T-helper 9 cell (primary cell): ENCODE measurements around the gene HLA-DOB.

Source experiments
- DNase-seq: peaks from one replicate; pipeline ENCODE4 v3.0.0-alpha.2; 2020
- total RNA-seq, 2 donors: gene quantifications; one replicate each; lab custom pipeline; 2026; lab: John Stamatoyannopoulos, UW

The HLA-DOB gene
- total RNA-seq = 0.70 to 1.2 reads per million in 2 donors

DNA sequence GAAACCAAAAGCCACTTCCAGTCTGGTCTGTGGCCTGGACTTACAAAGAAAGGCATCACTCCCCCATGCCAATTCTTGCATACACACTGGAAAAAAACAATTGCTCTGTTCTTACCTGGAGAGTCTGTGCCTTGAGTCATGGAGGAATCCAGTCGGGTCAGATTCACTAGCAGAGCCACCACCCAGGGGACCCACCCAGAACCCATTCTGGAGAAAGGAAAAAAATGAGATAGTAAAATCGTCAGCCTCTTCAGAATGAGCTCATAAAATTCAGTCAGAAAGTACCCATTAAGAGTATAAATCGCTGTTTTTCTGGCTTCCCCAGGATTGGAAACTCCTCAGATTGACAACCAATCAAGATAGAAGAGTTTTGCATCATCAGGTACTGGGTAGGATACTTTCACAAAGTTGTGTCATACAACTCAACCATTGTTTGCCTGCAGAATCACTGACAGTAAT lies at the start of gene HLA-DOB:
HLA-DOB (minus strand) TSS at position 257 of the 459 bp plus-strand sequence; CDS start at position 206, 51 bp downstream.
- DNase-seq = no peak

DNA sequence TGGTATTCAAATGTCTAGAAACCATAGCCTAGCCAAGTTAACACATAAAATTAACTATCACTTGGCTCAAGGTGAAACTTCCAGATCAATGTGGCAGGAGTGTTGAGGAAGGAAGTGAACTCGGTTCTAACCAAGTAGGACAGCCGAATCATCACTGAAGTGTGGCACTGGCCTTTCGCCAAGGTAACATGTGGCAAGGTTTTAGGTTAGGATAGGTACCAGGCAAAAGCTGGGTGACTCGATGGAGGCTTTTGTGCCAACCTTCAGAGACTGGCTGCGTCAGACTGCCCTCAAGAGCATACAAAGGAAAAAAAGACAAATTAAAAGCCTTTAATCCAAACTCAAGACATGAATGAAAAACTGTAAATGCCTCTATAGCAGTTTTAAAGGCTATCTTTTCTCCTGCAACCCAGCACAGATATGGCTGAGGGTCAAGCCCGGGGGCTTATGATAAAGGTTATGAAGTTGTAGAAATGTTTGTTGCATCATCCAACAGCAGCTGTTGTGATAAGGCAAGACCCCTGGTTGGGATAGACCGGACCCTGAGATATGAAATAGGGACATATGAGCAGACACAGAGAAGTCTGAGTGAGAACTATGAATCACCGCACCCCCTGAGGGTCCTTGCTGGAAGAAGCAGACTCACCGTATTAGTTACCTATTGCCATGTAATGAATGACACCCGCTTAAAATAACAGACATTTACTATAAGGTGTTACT lies 49.1 kb upstream of the HLA-DOB start:
- DNase-seq = no peak

DNA sequence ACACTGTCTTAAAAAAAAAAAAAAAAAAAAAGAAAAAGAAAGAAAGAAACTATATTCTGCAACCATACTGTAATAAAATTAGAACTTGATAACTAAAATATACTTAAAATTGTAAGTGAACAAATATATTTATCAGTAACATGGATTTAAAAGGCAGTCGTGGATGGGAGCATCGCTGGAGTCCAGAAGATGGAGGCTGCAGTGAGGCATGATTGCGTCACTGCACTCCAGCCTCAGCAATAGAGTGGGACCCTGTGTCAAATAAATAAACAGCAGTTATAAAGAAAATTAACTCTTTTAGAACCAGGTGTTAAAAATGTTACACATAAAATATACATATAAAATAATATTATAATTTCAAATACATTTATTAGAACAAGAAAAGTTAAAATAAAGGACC lies 45.9 kb upstream of the HLA-DOB start:
- no peak for DNase-seq

DNA sequence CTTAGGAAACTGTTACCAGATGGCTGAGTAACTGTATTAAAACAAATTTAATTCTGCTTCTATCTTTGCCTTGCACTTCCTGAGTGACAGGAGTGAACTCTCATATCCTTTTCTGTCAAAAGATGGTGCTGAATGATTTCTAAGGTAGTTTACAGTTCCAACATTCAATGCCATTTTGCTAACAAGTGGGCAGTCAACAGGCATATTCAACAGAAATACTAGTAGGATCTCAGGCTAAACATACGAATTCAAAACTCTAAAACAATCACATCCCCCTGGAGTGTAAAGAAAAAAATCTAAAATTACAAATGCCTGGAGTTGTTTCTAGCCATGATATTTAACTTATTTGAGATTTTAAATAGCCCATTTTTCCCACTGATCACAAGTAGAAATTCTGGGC lies 43.9 kb upstream of the HLA-DOB start:
- DNase-seq = no peak

DNA sequence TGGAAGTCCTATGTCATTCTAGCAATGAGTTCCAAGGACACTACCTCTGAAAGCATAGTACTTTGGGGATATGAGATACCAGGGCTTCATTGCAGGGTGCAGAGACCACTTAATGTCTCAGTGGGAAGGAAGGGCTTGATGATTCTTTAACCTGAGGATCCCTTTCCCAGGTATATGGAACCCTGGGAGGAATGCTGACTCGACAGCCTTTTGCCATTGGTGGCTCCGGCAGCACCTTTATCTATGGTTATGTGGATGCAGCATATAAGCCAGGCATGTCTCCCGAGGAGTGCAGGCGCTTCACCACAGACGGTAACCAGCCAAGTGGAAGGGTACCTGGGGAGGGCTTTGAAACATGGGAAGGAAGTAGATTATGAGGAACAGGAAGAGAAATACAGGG lies 41.4 kb upstream of the HLA-DOB start:
- DNase-seq = no peak

DNA sequence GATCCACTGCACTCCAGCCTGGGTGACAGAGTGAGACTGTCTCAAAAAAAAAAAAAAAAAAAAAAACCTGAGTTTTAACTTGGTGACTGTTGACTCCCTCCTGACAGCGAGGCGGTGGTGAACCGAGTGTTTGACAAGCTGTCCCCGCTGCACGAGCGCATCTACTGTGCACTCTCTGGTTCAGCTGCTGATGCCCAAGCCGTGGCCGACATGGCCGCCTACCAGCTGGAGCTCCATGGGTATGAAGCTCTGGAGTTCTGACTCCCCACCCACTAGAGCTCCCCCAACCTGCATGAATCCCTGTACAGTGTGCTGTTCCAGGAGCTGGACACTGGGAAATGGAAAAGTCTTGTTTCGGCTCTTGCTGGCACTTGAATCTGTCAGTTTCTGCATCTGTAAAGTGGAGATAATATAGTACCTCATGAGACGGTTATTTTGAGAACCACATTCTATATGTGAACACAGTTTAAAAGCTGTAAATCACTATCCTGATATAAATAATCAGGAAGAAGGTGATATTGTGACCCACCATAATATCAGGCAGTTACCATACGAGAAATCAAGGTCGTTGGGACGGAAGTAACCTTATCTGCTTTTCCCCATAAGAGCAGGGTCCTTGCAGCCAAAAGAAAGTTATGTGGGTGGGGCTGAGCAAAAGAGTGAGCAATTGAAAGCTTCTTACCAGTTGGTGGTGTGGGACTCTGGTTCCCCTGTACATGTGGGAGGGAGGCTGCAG lies 40.5 kb upstream of the HLA-DOB start:
- no peak for DNase-seq

DNA sequence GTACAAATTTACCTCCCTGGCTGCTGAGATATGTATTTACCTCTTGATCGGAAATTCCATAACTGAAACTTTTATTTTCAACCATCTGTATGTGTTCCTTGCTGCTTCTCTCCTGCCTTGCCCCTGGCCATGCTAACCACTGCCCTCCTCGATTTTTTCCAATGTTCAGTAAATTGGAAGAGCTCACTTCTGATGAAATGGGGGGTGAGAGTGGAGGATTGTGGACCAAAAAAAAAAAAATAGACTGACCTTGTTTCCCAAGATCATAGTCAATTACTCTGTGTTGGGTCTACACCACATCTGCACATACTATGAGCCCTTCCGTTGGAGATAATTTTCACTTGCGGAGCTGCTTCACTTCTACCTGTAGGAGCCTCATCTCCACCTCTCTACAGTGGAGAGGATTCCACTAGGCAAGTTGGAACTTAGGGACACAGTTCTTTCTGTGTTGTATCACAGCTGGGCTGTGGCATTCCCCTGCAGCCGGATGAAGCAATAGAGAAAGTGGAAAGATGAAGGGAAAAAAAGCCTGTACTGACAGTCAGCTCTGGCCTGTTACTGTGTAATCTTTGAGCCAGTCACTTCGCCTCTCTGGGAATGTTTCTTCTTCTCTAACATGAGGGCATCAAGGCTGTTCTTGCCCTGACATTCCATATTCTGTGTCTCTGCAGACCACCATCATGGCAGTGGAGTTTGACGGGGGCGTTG lies 38.8 kb upstream of the HLA-DOB start:
- no peak for DNase-seq

DNA sequence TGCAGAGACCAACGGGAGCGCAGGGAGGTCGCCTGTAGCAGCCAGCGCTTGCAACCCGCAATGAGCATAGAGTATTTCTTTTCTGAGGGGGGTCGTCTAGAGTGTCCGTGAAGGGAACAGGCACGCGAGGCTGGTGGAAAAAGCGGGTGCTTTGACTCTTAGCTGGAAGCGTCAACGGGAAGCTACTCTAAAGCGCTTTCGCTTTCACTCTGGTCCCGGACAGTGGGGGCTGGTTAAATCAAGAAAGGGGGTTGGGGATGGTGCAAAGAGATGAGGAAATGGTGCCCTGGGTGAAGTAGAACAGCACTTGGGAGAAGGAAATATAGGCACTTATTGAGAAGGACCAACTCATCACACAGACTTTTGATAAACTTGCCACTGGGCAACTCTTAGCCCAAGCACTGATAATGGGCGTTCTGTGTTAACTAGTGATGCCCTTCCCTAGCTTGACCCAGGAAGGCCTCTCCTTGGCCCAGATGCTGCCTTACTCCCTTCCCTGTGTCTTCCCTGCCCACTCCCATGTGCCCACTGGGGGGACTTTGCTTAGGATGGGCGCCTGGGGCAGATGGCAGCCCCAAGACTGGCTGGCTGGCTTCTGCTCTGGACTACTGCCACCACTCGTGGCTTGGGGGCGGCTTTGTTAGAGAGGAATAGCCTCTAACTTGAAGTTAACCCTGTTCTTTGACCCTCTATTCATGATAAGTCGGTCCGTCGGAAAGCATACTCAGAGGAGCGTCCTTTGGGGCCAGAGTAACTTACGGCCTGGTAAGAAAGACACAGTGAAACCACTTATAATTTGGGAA lies 37.8 kb upstream of the HLA-DOB start:
- DNase-seq = peak; percentile 36

DNA sequence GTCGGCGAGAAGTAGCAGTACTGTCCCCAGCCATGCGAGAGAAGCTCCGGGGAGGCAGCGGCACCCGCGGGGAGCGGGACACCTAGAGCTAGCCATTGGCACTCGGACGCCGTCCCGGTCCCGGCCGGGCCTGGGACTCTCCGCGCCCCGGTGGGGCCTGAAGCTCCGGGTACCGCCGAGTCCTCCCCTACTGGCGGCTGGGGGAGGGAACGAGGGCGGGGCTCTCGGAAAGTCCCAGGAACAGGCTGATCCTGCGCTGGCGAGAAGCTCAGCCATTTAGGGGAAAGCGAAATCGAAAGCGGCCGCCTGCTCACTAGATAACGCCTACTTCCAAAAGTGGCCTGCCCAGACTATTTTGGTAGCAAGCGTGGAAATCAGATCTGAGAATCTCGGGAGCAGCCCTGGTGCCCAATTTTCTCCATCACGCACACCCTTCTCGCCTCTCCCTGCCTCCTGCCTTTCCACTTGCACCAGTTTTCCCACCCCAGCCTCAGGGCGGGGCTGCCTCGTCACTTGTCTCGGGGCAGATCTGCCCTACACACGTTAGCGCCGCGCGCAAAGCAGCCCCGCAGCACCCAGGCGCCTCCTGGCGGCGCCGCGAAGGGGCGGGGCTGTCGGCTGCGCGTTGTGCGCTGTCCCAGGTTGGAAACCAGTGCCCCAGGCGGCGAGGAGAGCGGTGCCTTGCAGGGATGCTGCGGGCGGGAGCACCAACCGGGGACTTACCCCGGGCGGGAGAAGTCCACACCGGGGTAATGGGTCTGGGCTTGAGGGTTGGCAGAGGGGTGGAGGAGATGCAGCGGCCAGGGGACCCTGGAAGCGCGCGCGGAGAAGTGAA lies 37.0 kb upstream of the HLA-DOB start, which contains the start of the genes PSMB9 and TAP1:
PSMB9 (plus strand) TSS at position 652 of the 835 bp plus-strand sequence; CDS start at position 690, 38 bp downstream.
TAP1 (minus strand) TSS at position 164 of the 835 bp plus-strand sequence; CDS start at position 96, 68 bp downstream.
- DNase-seq = peak; percentile 90

DNA sequence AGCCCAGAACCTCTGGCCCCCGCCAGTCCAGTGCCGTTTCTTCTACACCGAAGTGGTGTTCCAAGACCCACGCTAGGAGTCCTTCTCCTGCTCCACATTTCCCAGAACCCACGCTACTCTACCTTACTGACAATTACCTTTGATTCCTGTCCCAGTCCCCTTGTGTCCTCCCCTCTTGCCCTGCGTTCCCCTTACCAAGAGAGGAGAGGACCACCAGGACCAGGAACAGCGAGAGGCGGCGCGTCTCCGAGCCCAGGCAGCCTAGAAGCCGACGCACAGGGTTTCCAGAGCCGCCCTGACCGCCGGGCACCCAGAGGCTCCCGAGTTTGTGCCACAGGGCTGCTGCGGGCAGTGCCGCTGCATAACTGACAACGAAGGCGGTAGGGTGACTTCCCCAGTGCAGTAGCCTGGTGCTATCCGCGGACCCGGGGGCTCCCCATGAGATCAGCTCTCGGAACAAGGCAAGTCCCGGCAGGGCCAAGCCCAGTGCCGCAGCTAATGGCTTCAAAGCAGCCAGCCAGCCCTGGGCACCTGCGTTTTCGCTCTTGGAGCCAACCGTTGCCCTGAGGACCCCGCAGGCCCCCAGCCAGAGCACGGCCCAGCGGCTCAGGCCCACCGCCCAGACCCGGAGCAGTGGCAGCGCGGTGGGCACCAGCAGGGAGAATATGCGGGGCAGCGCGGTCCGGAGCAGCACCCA lies 36.2 kb upstream of the HLA-DOB start:
- DNase-seq = peak; percentile 47

DNA sequence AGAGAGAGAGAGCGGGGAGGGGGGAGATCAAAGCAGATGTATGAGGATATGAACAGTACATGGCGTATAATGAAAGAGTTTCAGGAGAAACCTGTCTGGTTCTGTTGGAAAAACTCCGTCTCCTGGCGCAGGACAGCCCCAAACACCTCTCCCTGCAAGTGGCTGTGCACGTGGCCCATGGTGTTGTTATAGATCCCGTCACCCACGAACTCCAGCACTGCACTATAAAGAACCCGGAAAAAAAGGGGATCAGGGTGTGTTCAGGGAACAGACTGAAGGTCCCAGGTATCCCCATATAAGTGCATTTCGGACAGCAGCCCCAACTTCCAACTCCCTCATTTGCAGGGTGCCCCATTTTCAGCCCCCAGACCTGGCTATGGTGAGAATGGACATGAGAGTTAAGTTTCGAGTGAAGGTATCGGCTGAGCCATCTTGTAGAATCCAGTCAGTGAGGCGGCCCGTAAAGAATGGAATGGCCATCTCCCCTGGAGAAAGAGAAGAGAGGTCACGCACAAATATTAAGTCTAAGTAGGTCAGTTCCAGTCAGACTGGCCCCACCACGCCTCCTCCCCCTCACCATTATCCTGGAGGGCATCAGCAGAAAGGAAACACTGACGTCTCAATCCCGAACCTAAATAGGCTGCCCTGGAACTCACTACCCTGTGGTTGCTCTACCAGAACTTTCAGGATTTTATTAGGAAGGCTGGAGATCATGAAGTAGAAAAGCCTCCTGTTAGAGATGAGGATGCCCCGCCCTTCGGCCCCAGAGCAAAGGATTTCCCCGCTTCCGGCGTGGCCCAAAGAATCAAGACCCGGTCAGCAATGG lies 35.4 kb upstream of the HLA-DOB start:
- DNase-seq = no peak

DNA sequence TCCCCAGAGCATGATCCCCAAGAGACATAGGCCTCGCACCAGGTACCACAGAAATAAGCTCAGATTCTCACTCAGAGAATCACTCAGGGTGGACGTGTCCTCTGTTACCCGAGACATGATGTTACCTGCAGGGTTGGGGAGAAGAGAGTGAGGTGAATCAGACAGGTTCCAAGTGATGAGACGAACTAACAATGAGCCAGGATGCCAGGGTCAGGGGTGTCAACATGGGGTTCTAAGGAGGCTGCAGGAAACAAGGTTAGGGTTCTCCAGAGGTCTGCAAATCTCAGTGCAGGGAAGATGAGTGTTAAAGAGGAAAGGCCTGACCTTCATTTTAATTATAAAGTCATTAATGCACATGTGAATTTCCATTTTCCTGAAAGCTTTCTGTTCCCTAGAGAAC lies 34.2 kb upstream of the HLA-DOB start:
- no peak for DNase-seq

DNA sequence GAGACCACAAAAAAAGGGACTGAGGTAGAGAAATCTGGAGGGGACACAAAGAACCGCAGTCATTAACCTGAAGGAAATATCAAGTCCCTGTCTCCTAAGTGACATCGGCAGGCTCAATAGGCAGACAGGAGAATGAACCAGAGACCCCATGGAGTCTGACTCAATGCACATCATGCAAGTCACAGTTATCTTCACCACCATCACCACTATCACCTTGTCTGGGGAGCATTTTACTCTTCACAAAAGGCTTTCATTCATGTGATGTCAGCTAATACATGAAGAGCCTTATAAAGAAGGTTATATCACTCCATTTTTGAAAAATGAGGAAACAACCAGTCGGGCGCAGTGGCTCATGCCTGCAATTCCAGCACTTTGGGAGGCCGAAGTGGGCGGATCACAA lies 32.3 kb upstream of the HLA-DOB start:
- no peak for DNase-seq

DNA sequence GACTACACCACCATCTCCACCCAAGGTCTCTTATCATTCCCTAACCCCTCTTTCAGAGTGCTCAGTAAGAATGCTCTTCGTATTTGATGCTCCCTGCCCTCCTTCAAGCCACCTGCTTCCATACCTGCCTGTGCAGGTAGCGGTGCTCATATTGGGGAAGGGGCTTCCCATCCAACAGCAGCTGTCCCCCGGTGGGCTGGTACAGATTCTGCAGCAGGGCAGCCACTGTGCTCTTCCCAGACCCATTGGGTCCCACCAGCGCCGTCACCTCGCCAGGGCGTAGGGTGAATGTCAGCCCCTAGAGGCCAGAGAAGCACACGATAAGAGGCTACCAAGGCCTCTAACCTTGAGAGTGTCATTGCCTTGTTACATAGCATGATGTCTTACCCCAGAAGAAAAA lies 31.0 kb upstream of the HLA-DOB start:
- DNase-seq = no peak

DNA sequence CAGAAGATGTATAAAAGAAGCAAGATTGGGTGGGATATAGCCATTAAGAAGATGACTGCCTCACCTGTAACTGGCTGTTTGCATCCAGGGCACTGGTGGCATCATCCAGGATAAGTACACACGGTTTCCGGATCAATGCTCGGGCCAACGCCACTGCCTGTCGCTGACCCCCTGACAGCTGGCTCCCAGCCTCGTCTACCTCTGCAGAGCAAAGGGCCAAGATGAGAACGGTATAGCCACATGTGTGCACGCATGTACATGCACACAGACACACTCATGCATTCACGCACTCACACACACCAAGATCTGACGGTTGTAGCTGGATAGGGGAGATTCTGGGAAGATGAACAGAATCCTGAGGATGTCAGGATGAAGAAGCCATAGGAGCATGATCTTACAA lies 30.2 kb upstream of the HLA-DOB start:
- no peak for DNase-seq

DNA sequence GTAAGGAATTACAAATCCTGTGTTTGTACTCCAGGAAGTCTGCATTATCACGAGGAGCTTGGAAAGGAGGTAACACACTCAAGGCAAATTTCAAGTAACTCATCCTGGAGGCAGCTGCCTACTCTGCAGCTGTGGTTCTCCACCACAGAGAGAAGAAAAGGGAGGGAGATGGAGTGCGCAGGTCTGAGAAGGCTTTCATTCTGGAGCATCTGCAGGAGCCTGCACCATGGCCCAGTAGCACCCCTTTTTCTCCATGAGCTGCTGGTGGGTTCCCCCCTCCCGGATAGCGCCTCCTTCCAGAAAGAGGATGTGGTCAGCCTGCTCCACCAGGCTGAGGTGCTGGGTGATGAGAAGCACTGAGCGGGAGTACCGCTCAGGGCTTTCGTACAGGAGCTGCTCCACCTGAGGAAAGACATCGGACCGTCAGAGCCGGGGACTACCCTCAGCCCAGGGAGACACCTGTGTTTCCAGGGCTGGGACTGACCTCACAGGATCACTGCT lies 28.6 kb upstream of the HLA-DOB start:
- peak; percentile 25 for DNase-seq

DNA sequence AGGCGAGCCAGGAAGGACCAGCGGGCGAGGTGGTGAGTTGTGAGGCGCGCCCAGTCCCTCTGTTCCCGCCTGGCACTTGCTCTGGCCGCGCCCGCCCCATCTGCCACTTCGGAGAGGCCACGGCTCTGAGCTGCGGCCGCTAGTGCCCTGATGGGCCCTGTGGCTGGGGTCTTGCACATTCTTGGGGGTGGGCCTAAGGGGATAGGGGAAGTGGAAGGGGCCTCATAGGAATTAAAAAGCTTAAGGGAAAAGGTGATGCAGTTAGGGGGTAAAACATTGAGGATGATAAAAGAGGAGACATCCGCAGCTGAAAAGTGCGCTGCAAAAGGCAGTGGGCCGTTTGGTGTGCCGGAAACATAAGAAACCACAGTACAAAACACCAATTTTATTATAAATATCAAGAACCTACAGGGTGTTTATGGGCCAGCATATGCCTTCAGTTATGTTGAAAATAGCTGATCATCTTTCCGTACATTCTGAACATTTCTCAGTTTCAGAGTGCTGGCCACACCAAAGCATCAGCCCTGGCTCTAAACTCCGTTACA lies 28.1 kb upstream of the HLA-DOB start:
- no peak for DNase-seq

DNA sequence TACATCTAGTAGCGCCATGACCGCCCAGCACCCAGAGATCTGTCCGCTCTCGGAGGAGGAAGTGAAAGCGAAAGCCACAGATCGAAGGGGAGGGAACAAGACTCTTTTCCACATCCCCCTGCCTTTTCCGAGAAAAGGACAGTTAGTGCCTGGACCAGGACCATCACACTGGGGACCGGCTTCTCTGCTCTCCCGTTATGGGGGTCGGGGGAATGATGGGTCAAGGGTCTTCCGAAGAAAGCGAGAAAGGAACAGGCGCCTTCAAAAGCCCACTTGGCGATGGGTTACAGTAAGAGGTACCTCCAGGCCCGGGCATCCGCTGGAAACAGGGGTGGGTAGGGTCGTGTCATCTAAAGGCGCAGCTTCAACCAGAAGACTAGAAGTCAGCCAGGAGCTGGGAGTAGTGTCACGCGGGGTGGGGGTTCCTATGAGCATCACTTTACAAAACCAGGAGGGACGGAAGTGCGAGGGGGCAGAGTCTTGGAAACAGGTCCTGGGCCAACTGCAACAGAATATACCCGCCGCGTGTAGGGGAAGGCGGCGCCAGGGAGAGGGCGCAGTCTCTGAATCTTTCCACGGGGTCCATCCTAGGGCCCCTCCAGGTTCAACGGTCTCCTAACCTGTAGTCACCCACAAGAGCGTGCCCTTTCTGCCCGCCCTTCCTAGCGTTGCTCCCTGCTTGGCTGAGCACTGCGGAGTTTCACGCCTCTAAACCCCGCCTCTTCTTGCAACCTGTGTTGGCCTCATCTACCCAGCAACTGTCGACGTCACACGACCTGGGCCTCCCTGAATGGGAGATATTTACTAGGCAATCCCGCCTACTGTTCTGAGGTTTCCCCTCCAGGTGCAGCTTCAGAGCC lies 27.4 kb upstream of the HLA-DOB start, which contains the start of gene PSMB8:
PSMB8 (minus strand) TSS at position 69 of the 860 bp plus-strand sequence; CDS start at position 18, 51 bp downstream.
- peak; percentile 97 for DNase-seq
